NB4 (cell line): ENCODE data around the gene CNTN4.

Experiments used
- MAX ChIP-seq: IDR thresholded peaks from 2 replicates; pipeline ENCODE4 v1.6.1; 2011; ENCODE audit warnings: low read depth, low read length
- MYC ChIP-seq: IDR thresholded peaks from 2 replicates; pipeline ENCODE4 v1.6.1; 2011; ENCODE audit warnings: low read depth, low read length
- POLR2A ChIP-seq: IDR thresholded peaks from 2 replicates; pipeline ENCODE4 v1.6.1; 2011; ENCODE audit warnings: mild to moderate bottlenecking; ENCODE audit not compliant: insufficient read length; ENCODE audit errors: extremely low read depth
- TF ChIP-seq, protein P1 (sequence below): IDR thresholded peaks from one replicate; pipeline ENCODE4 v1.5.1; 2012; ENCODE audit warnings: low read depth, low read length

GRCh38 chr3:2958551-2958950 is 859.9 kb downstream of the CNTN4 start:
- TF ChIP-seq, protein P1, sequence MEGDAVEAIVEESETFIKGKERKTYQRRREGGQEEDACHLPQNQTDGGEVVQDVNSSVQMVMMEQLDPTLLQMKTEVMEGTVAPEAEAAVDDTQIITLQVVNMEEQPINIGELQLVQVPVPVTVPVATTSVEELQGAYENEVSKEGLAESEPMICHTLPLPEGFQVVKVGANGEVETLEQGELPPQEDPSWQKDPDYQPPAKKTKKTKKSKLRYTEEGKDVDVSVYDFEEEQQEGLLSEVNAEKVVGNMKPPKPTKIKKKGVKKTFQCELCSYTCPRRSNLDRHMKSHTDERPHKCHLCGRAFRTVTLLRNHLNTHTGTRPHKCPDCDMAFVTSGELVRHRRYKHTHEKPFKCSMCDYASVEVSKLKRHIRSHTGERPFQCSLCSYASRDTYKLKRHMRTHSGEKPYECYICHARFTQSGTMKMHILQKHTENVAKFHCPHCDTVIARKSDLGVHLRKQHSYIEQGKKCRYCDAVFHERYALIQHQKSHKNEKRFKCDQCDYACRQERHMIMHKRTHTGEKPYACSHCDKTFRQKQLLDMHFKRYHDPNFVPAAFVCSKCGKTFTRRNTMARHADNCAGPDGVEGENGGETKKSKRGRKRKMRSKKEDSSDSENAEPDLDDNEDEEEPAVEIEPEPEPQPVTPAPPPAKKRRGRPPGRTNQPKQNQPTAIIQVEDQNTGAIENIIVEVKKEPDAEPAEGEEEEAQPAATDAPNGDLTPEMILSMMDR = no peak
- TF ChIP-seq POLR2A (no peak), MAX (no peak), MYC (no peak)
